ENCODE data around the gene ADRA2B.
A peak's percentile ranks its signal among the peaks of the same experiment; 100 is the strongest.
"Not testable (repeated sequence)": the region's sequence is repeated elsewhere in the genome, so short reads cannot be mapped to it uniquely, and the experiment has no call there.

Gene ADRA2B

DNA sequence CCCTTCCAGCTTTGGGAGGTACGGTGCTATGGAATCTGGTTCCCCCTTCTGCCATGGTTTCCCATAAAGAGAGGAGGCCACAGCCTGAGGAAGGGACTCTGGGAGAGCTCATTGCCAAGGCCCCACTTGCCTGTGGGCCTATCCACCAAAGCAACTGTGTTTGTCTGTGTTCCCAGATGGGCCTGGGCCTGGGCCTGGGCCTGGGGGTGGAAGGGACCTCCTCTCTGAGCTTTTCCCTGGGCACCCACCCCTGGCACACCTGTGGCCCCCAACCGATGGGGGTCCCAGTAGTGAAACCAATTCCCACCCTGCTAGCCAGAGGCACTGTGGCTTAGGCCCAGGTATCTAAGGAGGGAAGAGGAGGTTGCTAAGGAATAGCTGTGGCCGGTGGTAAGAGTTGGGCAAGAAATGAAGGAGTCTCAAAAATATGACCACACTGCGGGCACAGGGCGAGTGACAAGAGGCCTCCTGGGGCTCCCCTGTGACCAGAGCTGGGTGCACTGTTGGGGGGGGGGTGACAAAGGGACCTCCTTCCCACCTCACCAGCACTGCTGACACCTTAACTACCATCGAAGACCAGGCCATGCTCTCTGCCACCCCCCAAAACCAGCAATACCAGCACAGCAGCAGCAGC is 33.8 kb upstream of the ADRA2B start:
- no peak for DNase-seq

DNA sequence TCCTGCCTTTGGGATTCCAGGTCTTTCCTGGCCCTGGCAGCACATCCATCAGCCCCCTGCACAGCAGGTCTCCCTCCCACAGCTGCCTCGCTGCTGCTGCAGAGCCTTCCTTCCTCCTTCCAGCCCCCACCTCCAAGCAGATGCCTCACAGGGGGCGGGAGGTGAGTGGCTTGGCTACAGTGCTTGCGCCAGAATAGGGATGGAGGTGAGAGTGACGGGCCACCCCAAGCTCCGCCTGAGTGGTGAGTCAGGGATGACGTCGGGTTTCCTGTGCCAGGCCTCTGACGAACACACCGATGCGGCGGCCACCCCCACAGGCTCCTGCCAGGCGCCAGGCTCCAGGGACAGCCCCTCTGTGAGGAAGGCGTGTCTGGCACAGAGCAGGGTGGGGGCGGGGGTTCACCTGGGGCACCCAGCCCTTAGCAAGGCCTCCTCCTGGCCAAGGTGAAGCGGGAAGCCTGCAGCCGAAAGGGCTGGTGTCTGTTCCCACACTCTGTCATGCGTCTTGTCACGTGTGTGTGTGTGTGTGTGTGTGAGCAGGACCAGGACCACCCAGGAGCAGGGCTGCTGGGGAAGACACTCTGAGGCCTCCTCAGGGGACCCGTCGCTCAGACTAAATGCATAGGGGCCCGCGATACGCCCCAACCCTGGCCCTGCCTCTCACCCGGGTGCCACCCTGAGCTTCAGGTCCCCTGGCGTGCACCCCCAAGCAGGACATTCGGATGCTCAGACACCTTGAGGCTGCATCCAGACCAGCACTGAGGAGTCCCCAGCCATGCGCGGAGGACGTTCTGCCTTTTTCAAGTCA is 32.2 kb upstream of the ADRA2B start:
- DNase-seq: peak; percentile 97 to 98

- no peak for DNase-seq
These were observed 31.3 kb upstream of the ADRA2B start for GRCh38 chr2:96147593-96148201.

DNA sequence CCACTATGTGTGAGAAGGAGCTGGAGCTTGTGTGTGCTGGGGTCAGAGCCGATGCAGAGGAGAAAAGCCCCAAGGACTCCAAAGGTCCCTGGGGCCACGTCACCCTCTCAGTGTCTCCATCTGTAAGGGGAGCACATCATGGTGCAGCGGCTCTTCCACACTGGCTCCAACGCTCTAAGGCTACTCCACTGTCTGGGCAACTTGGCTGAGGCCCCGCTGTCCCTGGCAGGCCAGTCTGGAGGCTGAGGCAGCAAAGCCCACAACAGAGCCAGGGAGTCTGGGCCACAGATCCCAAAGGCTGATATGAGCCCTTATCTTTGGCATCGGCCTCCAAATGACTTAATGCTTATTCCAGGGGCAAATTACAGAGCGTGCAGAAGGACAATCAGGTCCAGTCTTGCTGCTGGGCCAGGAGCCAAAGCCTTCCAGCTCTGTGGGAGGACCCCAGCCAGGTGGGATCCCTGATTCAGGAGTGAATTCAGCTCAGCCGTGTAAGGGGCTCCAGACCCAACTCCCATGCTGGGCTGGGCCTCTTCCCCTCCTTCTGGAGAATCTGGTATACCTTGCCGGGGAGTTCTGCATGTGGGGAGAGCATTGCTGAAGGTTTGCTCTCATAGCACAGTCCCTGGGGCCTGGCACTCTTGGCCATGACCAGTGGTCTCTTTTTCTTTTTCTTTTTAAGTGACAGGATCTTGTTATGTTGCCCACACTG is 30.7 kb upstream of the ADRA2B start:
- no peak for DNase-seq

- DNase-seq: peak; percentile 86 to 87
These were observed 29.9 kb upstream of the ADRA2B start for GRCh38 chr2:96146153-96146880.

DNA sequence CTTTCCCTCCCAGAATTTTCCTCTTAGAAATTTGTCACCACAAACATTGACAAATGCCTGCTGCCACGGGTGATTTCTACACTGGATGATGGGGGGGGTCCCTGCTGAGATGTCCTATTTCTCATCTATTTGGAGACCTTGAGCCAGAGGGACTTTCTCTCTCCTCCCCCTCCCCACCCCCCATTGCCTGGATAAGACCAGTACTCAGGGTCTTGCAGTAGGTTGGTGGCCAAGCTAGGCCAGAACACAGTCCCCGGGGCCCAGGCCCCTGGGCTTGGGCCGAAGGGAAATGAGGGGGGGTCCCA is 29.4 kb upstream of the ADRA2B start:
- DNase-seq: no peak

GRCh38 chr2:96145036-96145847 is 28.9 kb upstream of the ADRA2B start, which contains the start of gene DUSP2:
Gene DUSP2, minus strand, starts transcription at chr2:96145440. Its CDS starts 86 bp downstream, at chr2:96145354.
- peak; percentile 86 to 90 for DNase-seq

DNA sequence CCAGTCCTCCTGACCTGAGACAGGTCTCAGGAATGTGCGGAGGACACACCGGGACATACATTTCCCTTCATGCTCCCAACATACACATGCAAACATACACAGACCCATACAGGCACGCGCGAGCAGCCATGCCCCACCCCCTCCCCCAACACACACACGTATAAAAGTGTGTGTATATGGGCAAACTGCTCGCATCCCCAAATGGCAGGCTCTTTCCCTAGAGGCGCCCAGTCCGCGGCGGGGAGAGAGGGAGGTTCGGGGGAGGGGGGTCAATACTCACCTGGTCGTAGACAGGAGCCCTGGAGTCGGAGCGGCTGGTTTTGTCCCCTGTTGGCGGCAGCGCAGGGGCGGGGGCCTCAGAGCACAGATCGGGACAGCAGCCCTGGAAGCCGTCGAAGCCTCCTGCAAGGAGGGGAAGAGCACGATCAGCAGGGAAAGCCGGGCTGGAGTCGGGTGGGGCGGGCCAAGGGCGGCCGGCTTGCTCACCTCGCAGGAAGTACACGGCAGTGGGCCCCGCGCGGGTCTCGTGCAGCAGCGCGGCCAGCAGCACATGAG is 28.2 kb upstream of the ADRA2B start:
- peak; percentile 39 to 40 for DNase-seq

DNA sequence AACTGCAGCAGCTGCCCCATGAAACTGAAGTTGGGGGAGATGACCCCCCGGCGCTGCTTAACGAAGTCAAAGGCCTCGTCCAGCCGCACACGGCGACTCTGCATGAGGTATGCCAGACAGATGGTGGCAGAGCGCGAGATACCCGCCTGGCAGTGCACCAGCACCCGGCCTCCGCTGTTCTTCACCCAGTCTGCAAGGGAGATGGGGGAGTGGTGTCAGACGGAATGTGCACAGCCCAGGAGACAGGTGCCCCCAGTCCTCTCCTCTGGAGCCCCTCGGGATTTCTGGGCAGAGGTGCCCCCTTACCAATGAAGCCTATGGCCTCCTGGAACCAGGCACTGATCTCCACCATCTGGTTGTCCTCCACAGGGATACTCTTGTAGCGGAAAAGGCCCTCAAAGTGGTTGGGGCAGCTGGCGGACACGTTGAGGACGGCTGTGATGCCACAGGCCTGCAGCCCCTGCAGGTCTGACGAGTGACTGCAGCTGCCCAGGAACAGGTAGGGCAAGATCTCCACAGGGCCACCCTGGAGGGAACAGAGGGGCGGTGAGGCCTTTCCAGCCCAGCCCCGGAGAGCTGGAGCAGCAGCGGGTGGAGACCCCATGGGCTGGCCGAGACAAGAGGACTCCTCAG is 27.6 kb upstream of the ADRA2B start:
- DNase-seq: no peak

GRCh38 chr2:96143231-96143847 is 27.0 kb upstream of the ADRA2B start:
- peak; percentile 39 to 44 for DNase-seq

GRCh38 chr2:96142217-96143113 is 26.1 kb upstream of the ADRA2B start:
- peak; percentile 63 to 70 for DNase-seq

DNA sequence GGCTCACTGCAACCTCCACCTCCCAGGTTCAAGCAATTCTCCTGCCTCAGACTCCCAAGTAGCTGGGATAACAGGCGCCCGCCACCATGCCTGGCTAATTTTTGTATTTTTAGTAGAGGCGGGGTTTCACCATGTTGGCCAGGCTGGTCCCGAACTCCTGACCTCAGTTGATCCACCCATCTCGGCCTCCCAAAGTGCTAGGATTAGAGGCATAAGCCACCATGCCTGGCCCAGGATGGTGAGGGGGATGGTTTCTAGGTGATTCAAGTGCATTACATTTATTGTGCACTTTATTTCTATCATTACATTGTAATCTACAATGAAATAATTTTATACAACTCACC is 25.2 kb upstream of the ADRA2B start:
- DNase-seq: not testable (repeated sequence)

- no peak for DNase-seq
These were observed 24.7 kb upstream of the ADRA2B start for GRCh38 chr2:96140941-96141623.

DNA sequence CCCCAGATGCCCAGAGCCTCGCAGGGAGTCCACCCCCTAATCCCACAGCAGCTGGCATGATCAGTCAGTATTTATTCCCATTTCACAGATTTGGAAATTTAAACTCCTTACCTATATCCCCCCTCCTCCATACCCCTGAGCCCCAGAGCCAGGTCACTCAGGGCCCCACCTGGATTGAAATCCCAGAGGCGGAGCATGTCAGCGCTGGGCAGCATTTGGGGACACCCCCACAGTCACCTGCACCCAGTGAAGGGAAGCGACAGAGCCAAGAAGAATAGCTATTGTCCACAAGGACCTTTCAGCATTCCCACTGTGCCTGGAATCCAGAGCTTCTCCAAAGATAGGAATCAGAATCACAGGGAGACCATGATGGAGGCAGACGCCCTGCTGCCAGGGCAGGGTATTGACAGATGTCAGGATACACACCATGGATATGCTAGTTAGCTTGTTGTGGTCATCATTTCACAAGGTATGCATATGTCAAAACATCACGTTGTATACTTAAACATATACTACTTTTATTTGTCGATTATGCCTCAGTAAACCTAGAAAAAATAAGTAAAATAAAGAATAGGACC is 22.9 kb upstream of the ADRA2B start:
- DNase-seq: no peak

- peak; percentile 62 for DNase-seq
These were observed 22.1 kb upstream of the ADRA2B start, which contains the start of gene ASTL for GRCh38 chr2:96138179-96139145. Gene ASTL, minus strand, starts transcription at chr2:96138502. Its CDS starts 66 bp downstream, at chr2:96138436.

GRCh38 chr2:96137321-96138178 is 21.2 kb upstream of the ADRA2B start:
- no peak for DNase-seq
